OCI-LY3 (cell line): ENCODE results near the gene IL17B.

Experiments used
- H2AFZ ChIP-seq: fragments of 200-600, 300-600 bp; shearing (Covaris generic); 2 replicates; pipeline ENCODE4 v1.6.0; 2014; ENCODE audit warnings: antibody characterized with exemption, low read depth, low read length
- H3K27ac ChIP-seq: fragments of 200-600, 300-600 bp; sonication (generic); 2 replicates; pipeline ENCODE4 v1.5.1; 2014; ENCODE audit warnings: mild to moderate bottlenecking, low read length, moderate library complexity, mixed read lengths
- H3K27me3 ChIP-seq: fragments of 200-600, 300-600 bp; sonication (generic); 2 replicates; pipeline ENCODE4 v1.6.1; 2014; ENCODE audit warnings: low read depth, low read length, mixed read lengths
- H3K36me3 ChIP-seq: fragments of 200-600, 300-600 bp; sonication (generic); replicated peaks from 2 replicates; pipeline ENCODE3; 2014; ENCODE audit warnings: low read depth, low read length, mixed read lengths
- H3K4me1 ChIP-seq: fragments of 300-600, 200-600 bp; sonication (generic); 2 replicates; pipeline ENCODE4 v1.6.1; 2014; ENCODE audit warnings: low read length, mixed read lengths
- H3K4me2 ChIP-seq: fragments of 200-600, 300-600 bp; sonication (generic); 2 replicates; pipeline ENCODE4 v1.6.1; 2014; ENCODE audit warnings: low read length, mixed read lengths
- H3K4me3 ChIP-seq: fragments of 300-600, 200-600 bp; sonication (generic); 2 replicates; pipeline ENCODE4 v1.5.1; 2014; ENCODE audit warnings: antibody characterized with exemption, mild to moderate bottlenecking, low read length, moderate library complexity
- H3K79me2 ChIP-seq: fragments of 300-600, 200-600 bp; shearing (Covaris generic); 2 replicates; pipeline ENCODE4 v1.6.1; 2014; ENCODE audit warnings: mild to moderate bottlenecking, low read length, mixed read lengths
- H3K9ac ChIP-seq: fragments of 300-600, 200-600 bp; shearing (Covaris generic); 2 replicates; pipeline ENCODE4 v1.6.0; 2014; ENCODE audit warnings: mild to moderate bottlenecking, low read length, moderate library complexity
- H3K9me3 ChIP-seq: fragments of 200-600, 300-600 bp; shearing (Covaris generic); 2 replicates; pipeline ENCODE4 v1.6.1; 2014; ENCODE audit warnings: low read length, mixed read lengths; ENCODE audit not compliant: insufficient read depth
- H4K20me1 ChIP-seq: fragments of 200-600, 300-600 bp; sonication (generic); 2 replicates; pipeline ENCODE4 v1.6.1; 2016; ENCODE audit warnings: low read length, mixed read lengths; ENCODE audit not compliant: insufficient read depth
- EZH2phosphoT487 ChIP-seq: fragments of 200-600 bp; shearing (Covaris generic); IDR thresholded peaks from 2 replicates; pipeline ENCODE4 v1.6.1; 2018; ENCODE audit warnings: antibody characterized with exemption, mixed run types, low read depth
- TF ChIP-seq, protein P1 (sequence below): fragments of 200-600, 300-600 bp; sonication (generic); IDR thresholded peaks from 2 replicates; pipeline ENCODE4 v1.5.1; 2014; ENCODE audit warnings: antibody characterized with exemption, low read length, low read depth

IL17B gene

DNA sequence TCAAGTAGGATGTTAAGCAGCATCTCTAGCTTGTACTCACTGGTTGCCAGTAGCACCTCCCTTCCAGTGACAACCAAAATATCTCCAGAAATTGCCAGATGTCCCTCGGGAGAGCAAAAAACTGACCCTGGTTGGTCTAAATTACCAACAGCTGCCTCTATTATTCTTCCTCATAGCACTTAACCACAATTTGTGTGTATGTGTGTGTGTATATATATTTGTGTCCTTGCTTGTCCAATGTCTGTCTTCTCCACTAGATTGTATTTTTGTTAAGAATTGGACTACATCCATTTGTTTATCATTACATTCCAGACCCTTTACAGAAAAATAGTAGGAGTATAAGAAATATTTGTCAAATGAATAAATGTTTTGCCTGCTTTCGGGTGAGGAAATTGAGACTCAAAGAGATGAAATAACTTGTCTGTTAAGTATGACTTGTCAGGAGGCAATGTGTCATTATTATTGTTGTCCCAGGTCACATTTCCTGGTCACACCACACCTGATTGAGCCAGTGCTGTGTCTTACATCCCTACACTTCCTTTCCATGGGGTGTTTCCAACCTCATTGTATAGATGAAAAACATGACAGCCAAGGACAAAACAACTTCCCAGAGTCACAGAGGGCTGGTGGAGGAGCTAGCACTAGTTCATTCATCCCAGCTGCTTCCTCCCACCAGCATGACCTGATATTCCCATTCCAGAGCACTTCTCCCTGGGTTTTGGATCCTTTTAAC lies 45.2 kb downstream of the IL17B start:
- H3K4me2 ChIP-seq = no peak overlapping the region
- TF ChIP-seq, protein P1, sequence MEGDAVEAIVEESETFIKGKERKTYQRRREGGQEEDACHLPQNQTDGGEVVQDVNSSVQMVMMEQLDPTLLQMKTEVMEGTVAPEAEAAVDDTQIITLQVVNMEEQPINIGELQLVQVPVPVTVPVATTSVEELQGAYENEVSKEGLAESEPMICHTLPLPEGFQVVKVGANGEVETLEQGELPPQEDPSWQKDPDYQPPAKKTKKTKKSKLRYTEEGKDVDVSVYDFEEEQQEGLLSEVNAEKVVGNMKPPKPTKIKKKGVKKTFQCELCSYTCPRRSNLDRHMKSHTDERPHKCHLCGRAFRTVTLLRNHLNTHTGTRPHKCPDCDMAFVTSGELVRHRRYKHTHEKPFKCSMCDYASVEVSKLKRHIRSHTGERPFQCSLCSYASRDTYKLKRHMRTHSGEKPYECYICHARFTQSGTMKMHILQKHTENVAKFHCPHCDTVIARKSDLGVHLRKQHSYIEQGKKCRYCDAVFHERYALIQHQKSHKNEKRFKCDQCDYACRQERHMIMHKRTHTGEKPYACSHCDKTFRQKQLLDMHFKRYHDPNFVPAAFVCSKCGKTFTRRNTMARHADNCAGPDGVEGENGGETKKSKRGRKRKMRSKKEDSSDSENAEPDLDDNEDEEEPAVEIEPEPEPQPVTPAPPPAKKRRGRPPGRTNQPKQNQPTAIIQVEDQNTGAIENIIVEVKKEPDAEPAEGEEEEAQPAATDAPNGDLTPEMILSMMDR = no peak
- no peak for TF ChIP-seq EZH2phosphoT487
- no peaks in the 10 kb centered on the region for H3K36me3 ChIP-seq
- no peaks in the 10 kb centered on the region for H3K79me2 ChIP-seq
- no peaks in the 10 kb centered on the region for H3K4me1 ChIP-seq
- no peak overlapping the region for H3K9ac ChIP-seq
- no peak overlapping the region for H3K27ac ChIP-seq
- no peaks in the 10 kb centered on the region for H3K9me3 ChIP-seq
- no peak overlapping the region for H3K4me3 ChIP-seq
- no peaks in the 10 kb centered on the region for H3K27me3 ChIP-seq
- no peak overlapping the region for H2AFZ ChIP-seq
- H4K20me1 ChIP-seq = no peaks in the 10 kb centered on the region

DNA sequence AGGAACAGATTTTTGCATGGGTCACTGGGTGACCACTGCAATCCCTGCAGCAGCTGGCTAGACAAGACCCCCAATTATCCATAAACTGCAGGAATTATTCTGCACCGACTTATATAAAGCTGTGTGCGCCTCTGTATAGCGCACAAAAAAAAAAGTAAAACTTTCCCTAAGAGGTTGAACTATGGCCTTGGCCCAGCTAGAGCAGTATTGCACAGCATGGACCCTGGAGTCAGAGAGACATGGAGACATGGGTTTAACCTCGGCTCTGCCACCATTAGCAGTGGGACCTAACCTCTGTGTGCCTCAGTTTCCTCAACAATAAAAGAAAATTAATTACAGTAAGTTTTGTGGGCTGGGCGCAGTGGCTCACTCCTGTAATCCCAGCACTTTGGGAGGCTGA lies 50.9 kb downstream of the IL17B start:
- no peak overlapping the region for H3K27ac ChIP-seq
- H3K4me2 ChIP-seq = no peak overlapping the region
- H3K9ac ChIP-seq = no peak overlapping the region
- H3K4me3 ChIP-seq = no peak overlapping the region
- H3K79me2 ChIP-seq = no peaks in the 10 kb centered on the region
- no peaks in the 10 kb centered on the region for H3K4me1 ChIP-seq
- no peak overlapping the region for H2AFZ ChIP-seq
- no peaks in the 10 kb centered on the region for H3K27me3 ChIP-seq
- H4K20me1 ChIP-seq = no peaks in the 10 kb centered on the region
- H3K36me3 ChIP-seq = no peaks in the 10 kb centered on the region
- H3K9me3 ChIP-seq = no peaks in the 10 kb centered on the region
- TF ChIP-seq, protein P1 = no peak
- TF ChIP-seq EZH2phosphoT487 = no peak

DNA sequence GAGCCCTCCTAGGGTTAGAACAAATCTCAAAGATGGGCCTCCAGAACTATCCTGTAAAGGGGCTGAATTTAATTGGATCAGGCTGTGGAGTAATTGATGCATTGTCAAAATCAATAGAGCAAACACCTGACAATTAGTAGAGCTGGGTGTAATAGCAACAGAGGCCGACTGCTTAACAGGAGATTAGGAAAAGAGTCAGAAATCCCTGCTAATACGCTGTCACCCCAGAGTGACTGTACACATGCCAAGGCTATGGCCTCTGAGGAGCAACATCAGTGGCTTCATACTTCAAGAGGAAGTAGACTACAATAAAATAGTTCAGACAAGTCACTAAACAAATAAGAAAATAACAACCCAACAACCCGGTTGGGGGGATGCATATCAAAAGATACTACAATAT lies 52.5 kb downstream of the IL17B start:
- H3K27ac ChIP-seq = no peak overlapping the region
- H3K79me2 ChIP-seq = no peaks in the 10 kb centered on the region
- no peaks in the 10 kb centered on the region for H3K9me3 ChIP-seq
- TF ChIP-seq, protein P1 = no peak
- no peak for TF ChIP-seq EZH2phosphoT487
- H3K27me3 ChIP-seq = no peaks in the 10 kb centered on the region
- H2AFZ ChIP-seq = no peak overlapping the region
- no peaks in the 10 kb centered on the region for H4K20me1 ChIP-seq
- no peaks in the 10 kb centered on the region for H3K4me1 ChIP-seq
- H3K4me3 ChIP-seq = no peak overlapping the region
- no peak overlapping the region for H3K9ac ChIP-seq
- no peaks in the 10 kb centered on the region for H3K36me3 ChIP-seq
- no peak overlapping the region for H3K4me2 ChIP-seq

DNA sequence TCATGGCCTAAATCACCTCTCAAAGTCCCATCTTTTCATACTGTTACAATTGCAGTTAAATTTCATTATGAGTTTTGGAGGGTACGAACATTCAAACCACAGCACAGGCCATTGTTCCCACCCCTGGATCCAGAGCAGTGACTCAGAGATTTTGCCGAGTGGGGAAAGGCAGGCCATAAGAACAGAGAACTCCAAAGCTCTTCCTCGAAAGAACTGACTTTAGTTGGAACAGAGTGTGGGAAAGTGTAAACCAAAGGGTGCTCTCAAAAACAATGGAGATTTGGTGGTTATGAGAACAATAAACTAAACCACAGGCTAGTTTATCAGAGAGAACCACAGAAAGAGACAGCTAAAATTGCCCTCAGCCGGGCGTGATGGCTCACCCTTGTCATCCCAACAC lies 53.2 kb downstream of the IL17B start:
- Histone ChIP-seq H3K9ac (no peak overlapping the region), H3K9me3 (no peaks in the 10 kb centered on the region), H2AFZ (no peak overlapping the region), H3K27ac (no peak overlapping the region), H4K20me1 (no peaks in the 10 kb centered on the region), H3K36me3 (no peaks in the 10 kb centered on the region), H3K4me1 (no peaks in the 10 kb centered on the region), H3K4me2 (no peak overlapping the region), H3K79me2 (no peaks in the 10 kb centered on the region), H3K4me3 (no peak overlapping the region), H3K27me3 (no peaks in the 10 kb centered on the region)
- TF ChIP-seq, protein P1 = no peak
- no peak for TF ChIP-seq EZH2phosphoT487
